GM19035 (cell line): ENCODE data around the gene MRPL18.
"Not testable (repeated sequence)": the region's sequence is repeated elsewhere in the genome, so short reads cannot be mapped to it uniquely, and the experiment has no call there.

Source experiments
- ATAC-seq: cut with Tn5 transposase; IDR thresholded peaks from one replicate; pipeline ENCODE4 v1.9.1; 2021; ENCODE audit not compliant: unreplicated experiment

The MRPL18 gene

DNA sequence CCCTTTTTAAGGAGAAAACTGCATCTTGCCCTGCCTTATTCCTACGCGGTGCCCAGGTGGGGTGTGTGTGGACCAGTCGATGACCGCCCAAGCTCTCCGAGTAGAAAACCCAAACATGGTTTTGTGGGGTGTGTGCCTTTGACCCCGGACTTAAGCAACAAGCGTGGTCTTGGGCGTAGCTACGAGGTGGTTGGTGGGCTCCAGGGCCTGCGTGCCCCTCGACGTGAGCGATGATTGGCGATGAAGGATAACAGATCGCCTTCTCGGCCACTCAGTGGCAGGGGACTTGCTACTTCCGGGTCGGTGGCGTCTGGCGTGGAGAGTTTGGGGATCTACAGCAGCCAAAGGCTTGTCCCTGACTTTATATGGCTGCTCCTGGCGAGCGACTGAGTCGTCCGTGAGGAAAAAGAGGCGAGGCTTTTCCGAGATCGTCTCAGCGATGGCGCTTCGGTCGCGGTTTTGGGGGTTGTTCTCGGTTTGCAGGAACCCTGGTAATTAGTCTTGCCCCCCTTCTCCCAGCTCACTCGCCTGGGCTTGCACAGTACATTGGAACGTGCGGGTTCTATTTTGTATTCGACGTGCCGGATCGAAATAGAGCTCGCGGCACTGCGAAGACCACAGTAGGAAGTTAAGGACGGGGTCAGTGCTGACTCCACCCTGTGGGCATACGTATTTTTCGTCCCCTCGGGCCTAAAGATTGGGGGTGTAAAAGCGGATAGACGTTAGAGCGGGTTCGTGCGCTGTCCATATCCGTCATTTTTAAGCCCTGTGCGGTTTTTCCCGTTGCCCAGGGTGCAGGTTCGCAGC is at the start of gene MRPL18:
TSS of gene MRPL18 (plus strand) at position 319 of the 807 bp plus-strand sequence. CDS start at position 440, 121 bp downstream.
- peak; percentile 82 for ATAC-seq

- no peak for ATAC-seq
Measured at GRCh38 chr6:159742165-159742564, 48.1 kb upstream of the MRPL18 start.

DNA sequence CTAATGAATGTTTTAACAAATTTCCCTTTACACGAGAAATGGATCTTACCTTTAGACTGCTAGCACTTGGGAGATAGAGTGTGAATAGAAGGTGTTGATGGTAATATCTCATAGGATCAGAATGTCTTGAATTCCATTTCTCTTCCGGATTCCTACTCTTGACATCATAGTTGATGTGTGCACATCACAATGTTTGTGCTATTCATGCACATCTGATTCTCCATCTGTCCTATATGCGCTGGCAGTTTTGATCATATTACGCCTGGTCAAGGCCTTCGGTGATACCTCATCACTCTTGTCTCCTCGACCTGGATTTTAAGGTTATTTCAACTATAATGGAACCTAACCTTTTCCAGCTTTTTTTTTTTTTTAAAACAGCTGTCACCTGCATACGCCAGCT is 45.2 kb upstream of the MRPL18 start:
- ATAC-seq: no peak

DNA sequence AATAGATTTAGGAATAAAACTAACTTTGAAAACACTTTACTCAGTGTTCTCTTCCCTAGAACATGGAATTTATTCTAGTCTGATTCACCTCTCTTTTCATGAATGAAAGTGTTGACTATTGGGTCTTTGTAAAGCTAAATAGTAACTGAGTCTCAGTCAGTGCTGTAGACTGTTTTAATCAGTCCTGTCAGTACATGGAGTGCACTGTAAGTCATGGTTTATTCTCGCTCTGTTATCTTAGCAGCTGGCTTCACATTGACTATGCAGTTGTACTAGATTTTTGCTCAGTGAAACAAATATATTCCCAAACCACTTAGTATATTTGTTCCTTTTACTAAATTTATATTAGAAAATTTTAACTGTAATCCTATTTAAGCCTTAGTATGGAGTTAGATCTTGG is 43.5 kb upstream of the MRPL18 start:
- ATAC-seq: no peak

- ATAC-seq: not testable (repeated sequence)
Measured at GRCh38 chr6:159748127-159748526, 42.1 kb upstream of the MRPL18 start.

DNA sequence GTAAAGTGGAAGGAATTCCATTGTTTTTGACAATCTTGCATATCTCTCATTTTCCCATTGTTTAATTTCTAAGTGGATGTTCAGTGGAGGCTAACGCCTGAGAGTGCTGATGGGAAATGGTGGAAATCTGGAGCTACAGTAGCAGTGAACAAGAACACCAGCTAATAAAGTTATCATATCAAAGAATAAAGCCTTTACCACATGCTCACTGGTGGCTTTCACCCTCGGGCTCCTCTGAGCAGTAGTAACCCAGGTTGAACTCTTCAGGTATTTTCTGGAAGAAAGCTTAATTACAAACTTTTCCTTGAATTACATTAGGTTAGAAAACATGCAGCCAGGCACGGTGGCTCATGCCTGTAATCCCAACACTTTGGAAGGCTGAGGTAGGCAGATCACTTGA is 38.8 kb upstream of the MRPL18 start:
- ATAC-seq: no peak

DNA sequence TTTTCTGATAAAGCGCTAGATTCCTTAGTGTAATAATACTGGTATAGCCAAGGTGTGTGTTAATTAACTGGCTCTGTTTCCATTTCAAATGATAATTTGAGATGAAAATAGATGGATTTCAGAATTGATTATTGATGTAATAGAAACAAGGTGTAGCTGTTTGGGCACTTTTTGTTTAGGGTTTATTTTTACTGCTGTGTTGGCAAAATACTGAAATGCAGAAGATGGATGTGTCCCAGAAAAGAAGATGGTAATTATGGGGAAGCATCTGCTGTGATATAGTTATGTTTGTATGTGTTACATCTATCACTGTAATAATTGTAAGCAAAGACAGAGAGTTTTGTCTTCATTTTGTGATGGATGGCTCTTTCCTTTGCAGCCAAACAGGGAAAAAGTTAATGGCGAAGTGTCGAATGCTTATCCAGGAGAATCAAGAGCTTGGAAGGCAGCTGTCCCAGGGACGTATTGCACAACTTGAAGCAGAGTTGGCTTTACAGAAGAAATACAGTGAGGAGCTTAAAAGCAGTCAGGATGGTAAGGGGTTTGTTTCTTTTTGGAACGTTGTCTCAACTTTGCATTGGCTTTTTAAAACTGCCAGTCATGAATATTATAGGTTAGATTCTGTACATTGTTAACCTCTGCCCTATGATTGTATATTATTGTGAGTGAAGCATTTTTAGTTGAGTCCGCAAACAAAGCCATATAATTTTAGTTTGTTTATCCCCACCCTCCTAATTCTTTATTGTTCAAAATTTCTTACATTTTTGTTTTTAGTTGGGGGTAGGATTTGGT is 37.0 kb upstream of the MRPL18 start:
- ATAC-seq: no peak

- no peak for ATAC-seq
Measured at GRCh38 chr6:159754401-159754800, 35.9 kb upstream of the MRPL18 start.

DNA sequence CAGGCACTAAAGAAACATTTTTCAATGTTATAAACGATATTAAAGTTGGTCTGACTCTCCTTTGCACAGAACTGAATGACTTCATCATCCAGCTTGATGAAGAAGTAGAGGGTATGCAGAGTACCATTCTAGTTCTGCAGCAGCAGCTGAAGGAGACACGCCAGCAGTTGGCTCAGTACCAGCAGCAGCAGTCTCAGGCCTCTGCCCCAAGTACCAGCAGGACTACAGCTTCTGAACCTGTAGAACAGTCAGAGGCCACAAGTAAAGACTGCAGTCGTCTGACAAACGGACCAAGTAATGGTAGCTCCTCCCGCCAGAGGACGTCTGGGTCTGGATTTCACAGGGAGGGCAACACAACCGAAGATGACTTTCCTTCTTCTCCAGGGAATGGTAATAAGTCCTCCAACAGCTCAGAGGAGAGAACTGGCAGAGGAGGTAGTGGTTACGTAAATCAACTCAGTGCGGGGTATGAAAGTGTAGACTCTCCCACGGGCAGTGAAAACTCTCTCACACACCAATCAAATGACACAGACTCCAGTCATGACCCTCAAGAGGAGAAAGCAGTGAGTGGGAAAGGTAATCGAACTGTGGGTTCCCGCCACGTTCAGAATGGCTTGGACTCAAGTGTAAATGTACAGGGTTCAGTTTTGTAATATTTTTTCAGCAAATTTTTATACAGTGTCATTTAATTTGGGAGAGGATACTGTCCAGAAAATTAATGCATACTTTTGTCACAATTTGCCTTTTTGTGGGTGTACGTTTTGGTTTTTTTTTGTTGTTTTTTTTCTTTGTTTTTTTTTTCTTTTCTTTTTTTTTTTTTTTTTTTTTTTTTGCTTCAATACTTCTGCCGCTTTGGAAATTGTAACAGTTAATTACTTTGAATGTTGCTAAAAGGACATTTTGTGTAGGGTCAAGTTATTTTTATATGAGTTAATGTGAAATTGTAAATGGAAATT is 35.0 kb upstream of the MRPL18 start:
- no peak for ATAC-seq

- no peak for ATAC-seq
Measured at GRCh38 chr6:159756508-159756907, 33.8 kb upstream of the MRPL18 start.

DNA sequence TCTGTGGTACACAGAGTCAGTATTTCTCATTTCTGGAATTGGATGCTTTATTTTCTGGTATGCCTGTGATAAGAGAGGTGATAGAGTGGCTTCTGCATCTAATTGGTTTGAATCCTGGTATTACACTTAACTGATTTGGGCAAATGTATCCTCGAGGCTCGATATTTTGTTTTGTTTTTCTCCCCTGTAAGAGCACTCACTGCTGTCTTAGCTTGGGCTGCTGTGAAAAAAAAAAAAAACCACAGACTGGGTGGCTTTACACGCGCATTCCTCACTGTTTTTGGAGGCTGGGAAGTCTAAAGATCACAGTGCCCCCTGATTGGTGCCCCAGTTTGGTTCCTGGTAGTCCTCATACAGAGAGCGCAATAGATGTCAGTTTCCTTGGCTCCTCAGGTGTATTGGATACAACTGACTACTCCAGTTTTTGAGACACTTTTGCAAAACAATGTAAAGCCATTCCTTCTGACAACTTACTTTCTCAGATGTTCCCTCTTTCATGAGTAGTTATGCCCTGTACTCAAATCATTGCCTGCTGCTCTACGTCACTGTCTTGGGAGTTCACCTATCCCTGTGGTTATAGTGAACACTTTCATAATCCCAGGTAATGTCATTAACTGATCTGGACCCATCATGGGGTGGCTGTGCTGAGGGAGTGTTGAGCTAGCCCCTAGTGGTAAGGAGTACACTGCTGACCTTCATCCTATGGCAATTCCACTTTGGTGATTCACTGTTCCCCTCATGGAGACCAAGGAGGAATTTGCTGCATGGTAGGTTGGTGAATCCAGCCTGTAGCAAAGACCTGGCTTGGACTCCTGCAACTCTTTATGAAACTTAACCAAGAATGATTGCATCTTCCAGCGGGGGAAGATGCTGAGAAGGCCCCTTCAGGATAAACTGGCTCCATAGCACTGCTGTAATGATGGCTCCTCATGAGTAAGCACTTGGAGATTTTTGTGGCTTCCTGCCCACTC is 32.0 kb upstream of the MRPL18 start:
- ATAC-seq: no peak

- ATAC-seq: no peak
Measured at GRCh38 chr6:159759645-159760044, 30.6 kb upstream of the MRPL18 start.

GRCh38 chr6:159760602-159761057 is 29.6 kb upstream of the MRPL18 start:
- ATAC-seq: no peak

DNA sequence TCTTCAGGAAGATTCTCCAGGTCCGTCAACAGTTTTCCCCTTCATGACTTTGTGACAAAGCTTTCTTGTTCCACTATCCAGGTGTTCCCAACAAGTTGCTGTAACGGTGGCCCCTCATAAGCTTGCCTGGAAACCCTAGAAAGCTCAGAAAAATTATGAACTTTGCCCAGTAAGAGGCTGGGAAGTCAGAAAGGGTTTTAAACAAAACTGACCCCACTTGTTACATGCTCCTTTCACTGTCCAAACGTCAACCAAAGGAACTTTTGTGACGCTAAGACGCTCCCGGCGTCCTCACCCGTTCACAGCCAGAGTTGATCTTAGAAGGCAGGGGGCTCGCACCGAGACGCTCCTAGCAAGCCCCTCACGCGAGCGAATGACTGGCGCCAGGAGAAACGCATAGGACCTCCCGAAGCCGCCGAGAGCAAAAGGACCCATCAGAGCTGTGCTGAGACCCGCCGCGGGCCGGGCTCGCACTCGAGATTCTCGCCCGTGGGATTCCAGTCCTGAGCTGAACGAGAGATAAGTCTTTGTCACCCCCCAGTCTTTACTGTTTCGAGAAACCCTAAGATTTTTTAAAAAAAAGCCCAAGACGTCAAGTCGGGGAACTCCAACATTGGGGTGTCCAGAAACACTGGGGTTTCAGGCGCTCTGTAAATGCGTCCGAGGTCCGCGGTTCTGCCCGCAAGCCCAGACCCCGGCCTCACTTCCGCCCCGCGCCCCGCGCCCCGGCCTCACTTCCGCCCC is 29.0 kb upstream of the MRPL18 start:
- no peak for ATAC-seq

DNA sequence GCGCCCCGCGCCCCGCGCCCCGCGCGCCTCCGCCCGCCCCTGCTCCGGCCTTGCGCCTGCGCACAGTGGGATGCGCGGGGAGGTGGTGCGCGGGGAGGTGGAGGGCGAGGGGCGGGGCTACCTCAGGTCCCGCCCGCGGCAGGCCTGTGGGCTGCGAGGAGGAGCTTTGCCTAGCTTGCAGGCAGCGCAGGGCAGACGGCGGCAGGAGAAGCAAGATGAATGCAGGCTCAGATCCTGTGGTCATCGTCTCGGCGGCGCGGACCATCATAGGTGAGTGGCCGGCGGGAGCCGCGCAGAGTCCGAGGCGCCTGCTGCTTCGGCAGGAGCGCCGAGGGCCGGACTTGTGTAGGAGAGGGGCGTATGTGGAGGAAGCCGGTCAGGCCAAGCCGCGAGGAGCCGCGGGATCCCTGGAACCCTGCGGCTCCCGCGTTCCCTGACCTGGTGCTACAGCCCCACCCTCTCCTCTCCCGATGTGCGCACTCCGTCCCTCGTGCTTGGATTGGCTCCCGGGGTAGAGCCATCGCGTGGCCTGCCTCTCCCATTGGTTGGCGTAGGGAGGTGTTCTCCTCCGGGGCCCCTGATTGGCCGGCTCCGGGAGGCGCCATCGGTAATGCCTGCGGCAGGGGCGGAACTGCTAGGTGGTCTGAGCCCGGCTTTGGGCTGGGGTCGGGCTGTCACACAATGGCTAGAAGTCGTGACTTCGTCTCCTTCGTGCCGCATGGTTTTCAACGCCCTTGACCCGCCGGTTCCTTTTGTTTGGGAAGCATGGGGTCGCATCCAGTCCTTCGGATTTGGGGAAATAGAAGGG is 28.2 kb upstream of the MRPL18 start, which contains the start of gene ACAT2:
TSS of gene ACAT2 (plus strand) at position 173 of the 808 bp plus-strand sequence. CDS start at position 216, 43 bp downstream.
- peak; percentile 94 for ATAC-seq

DNA sequence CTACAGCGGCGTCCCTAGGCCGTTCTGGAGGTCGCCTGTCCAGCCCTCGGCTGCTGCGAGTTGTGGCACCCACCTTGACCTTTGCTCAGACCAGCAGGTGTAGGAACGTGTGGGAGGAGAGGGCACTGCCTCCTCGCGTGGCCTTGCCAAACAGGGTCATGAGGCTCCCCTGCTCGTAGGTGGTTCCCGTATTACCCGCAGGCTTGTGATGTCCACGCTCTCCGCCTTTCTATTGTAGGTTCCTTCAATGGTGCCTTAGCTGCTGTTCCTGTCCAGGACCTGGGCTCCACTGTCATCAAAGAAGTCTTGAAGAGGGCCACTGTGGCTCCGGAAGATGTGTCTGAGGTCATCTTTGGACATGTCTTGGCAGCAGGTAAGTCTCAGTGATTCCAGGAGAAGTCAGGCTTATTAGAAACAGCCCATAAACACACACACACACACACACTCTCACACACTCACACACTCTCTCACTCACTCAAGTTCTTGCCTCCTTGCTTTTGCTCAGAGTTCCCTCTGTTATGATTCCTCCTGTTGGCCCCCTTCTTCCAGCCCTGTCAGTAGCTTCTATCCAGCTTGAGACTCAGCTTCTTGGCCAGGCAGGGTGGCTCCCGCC is 27.5 kb upstream of the MRPL18 start:
- no peak for ATAC-seq

GRCh38 chr6:159766906-159767305 is 23.4 kb upstream of the MRPL18 start:
- ATAC-seq: no peak

GRCh38 chr6:159769470-159769869 is 20.8 kb upstream of the MRPL18 start:
- ATAC-seq: no peak
